GM12878 (cell line): ENCODE data around the gene ILRUN. TPM values are rescaled to one million over a fixed set of nuclear protein-coding genes. Genes with fewer than 3 reads are reported as not detected.
"Not testable (repeated sequence)": the region's sequence is repeated elsewhere in the genome, so short reads cannot be mapped to it uniquely, and the experiment has no call there.

ENCODE experiments used
- ATAC-seq: fragments of 200-7000 bp; cut with Tn5 transposase; 3 replicates; pipeline ENCODE4 v1.9.1; 2020; ENCODE audit warnings: mild to moderate bottlenecking, moderate library complexity
- BruUV-seq: library from RNA; stranded (reverse); fragments of 400-500 nt; replicated peaks from 2 replicates; lab custom pipeline; 2021; lab: Mats Ljungman, UMichigan
- CTCF ChIA-PET: fragments of 300-600 bp; sonication (Branson Sonifier 250); formaldehyde crosslinking; extraction: SDS; loops from one replicate; lab custom pipeline; 2021; ENCODE audit warnings: inconsistent platforms; lab: Yijun Ruan, JAX
- POLR2A ChIA-PET: fragments of 350-600 bp; formaldehyde crosslinking; extraction: SDS; loops from one replicate; lab custom pipeline; 2021; ENCODE audit warnings: inconsistent platforms; lab: Charles Lee
- RAD21 ChIA-PET: fragments of 300-600 bp; sonication (Branson Sonifier 250); formaldehyde crosslinking; loops from one replicate; lab custom pipeline; 2023; ENCODE audit warnings: antibody characterized with exemption; ENCODE audit not compliant: unreplicated experiment; lab: Charles Lee
- SMC1A ChIA-PET: fragments of 300-600 bp; sonication (Branson Sonifier 250); formaldehyde crosslinking; loops from one replicate; lab custom pipeline; 2023; ENCODE audit not compliant: unreplicated experiment, uncharacterized antibody; lab: Charles Lee
- DNase-seq: peaks from one replicate; pipeline ENCODE4 v3.0.0-alpha.2; 2011; ENCODE audit warnings: low read depth, low spot score
- FAIRE-seq: peaks from 3 replicates; lab custom pipeline; 2011; peaks lifted over from hg19 to GRCh38; lab: Jason Lieb, UNC
- H2AFZ ChIP-seq: 2 replicates; pipeline ENCODE4 v1.6.0; 2011; ENCODE audit warnings: low read depth, low read length, control low read depth; ENCODE audit not compliant: control insufficient read depth
- H3K27ac ChIP-seq: 2 replicates; pipeline ENCODE4 v1.5.1; 2011; ENCODE audit warnings: control low read depth; ENCODE audit not compliant: control insufficient read depth, insufficient read depth
- H3K27me3 ChIP-seq, 2 experiments: replicated peaks in 1 of 2; 2 replicates each; pipeline versions ENCODE4 v1.6.0 to v1.6.1; 2011; ENCODE audit warnings: low read length in 1 of 2; ENCODE audit not compliant: control insufficient read depth in 2 of 2, insufficient read depth in 2 of 2
- H3K36me3 ChIP-seq, 2 experiments: 2 replicates each; pipeline ENCODE4 v1.5.1; 2011; ENCODE audit warnings: low read length in 1 of 2; ENCODE audit not compliant: control insufficient read depth in 2 of 2, insufficient read depth in 2 of 2
- H3K4me1 ChIP-seq: 2 replicates; pipeline ENCODE4 v1.6.1; 2011; ENCODE audit warnings: mild to moderate bottlenecking, low read length, moderate library complexity, mixed read lengths; ENCODE audit not compliant: control insufficient read depth, insufficient read depth
- H3K4me2 ChIP-seq: 2 replicates; pipeline ENCODE4 v1.6.0; 2011; ENCODE audit warnings: control low read depth; ENCODE audit not compliant: control insufficient read depth, insufficient read depth
- H3K4me3 ChIP-seq: fragments of 200-600 bp; sonication (generic); 2 replicates; pipeline ENCODE4 v1.5.1; 2016
- H3K79me2 ChIP-seq: 2 replicates; pipeline ENCODE4 v1.6.0; 2011; ENCODE audit warnings: low read length; ENCODE audit not compliant: control insufficient read depth, insufficient read depth
- H3K9ac ChIP-seq: 2 replicates; pipeline ENCODE4 v1.8.0; 2011; ENCODE audit warnings: low read length, control low read depth, mixed read lengths; ENCODE audit not compliant: control insufficient read depth, insufficient read depth
- H3K9me3 ChIP-seq: replicated peaks from 3 replicates; pipeline ENCODE4 v1.5.1; 2011; ENCODE audit warnings: mild to moderate bottlenecking, low read length; ENCODE audit not compliant: control insufficient read depth, insufficient read depth
- H4K20me1 ChIP-seq: 2 replicates; pipeline ENCODE4 v1.6.0; 2011; ENCODE audit not compliant: control insufficient read depth, insufficient read depth
- KAT2A ChIP-seq: conservative IDR thresholded peaks from 2 replicates; pipeline ENCODE4 v1.6.1; 2011; ENCODE audit warnings: low read depth, low read length; ENCODE audit not compliant: control insufficient read depth
- MAX ChIP-seq: IDR thresholded peaks from 2 replicates; pipeline ENCODE4 v1.6.1; 2012; ENCODE audit warnings: low read depth, low read length, improper control_type of control experiment
- MYB ChIP-seq: fragments of 150-350 bp; IDR thresholded peaks from 2 replicates; pipeline ENCODE4 v1.6.1; 2014; ENCODE audit warnings: mild to moderate bottlenecking, low read depth, low read length, borderline replicate concordance
- SP1 ChIP-seq: IDR thresholded peaks from one replicate; pipeline ENCODE4 v1.6.1; 2011; ENCODE audit warnings: low read depth, low read length
- SREBF1 ChIP-seq: IDR thresholded peaks from 2 replicates; pipeline ENCODE4 v1.6.1; 2012; ENCODE audit warnings: mild to moderate bottlenecking, low read length
- TCF7 ChIP-seq: IDR thresholded peaks from 2 replicates; pipeline ENCODE4 v1.6.1; 2014; ENCODE audit warnings: antibody characterized with exemption, borderline replicate concordance
- WGBS: methylation state at CpG from one replicate; pipeline ENCODE4 v1.1.6; 2016; ENCODE audit warnings: low lambda C conversion rate; ENCODE audit not compliant: insufficient replicate concordance, insufficient coverage; ENCODE audit errors: missing lambda C conversion rate; 5-methylcytosine and 5-hydroxymethylcytosine counted together
- in situ Hi-C: fragments of 300-500 bp; cut with MboI; formaldehyde crosslinking; loops from 9 replicates; pipeline ENCODE4 v1.14.3; 2018; ENCODE audit warnings: mixed read lengths
- intact Hi-C: fragments of 100-400 bp; cut with micrococcal nuclease; formaldehyde crosslinking; loops from one replicate; pipeline ENCODE4 v1.14.2; 2022; ENCODE audit not compliant: unreplicated experiment
- polyA plus RNA-seq, 11 experiments: library from polyadenylated mRNA; depleted of rRNA in 4 of 11; unstranded in 6 of 11; stranded (reverse) in 5 of 11; fragments of >200 nt; fragmentation: Nextera tagmentation in 4 of 11; fragmentation: Illumina TruSeq in 1 of 11; extraction: Ambion mirVana in 4 of 11; extraction: Trizol in 1 of 11; gene quantifications; 1 replicate in 1 of 11; 2 replicates in 10 of 11; pipeline versions ENCODE4 v1.2.1 to v1.2.3, GENCODE V29; 2011 to 2016; ENCODE audit warnings: inconsistent platforms in 2 of 11, missing spikeins in 2 of 11, low read depth in 1 of 11
- total RNA-seq, 4 experiments: library from RNA; depleted of rRNA in 3 of 4; stranded (reverse); fragments of >200 nt in 3 of 4; fragmentation: Illumina TruSeq in 1 of 4; extraction: Trizol in 1 of 4; gene quantifications; 2 replicates each; pipeline versions ENCODE4 v1.2.1 to v1.2.3, GENCODE V29; 2013 to 2021
- TF ChIP-seq, protein P1 (sequence below): fragments of 450-650 bp; formaldehyde crosslinking; IDR thresholded peaks from 2 replicates; pipeline ENCODE4 v1.5.0; 2022; ENCODE audit warnings: mild to moderate bottlenecking, missing genetic modification characterization
- TF ChIP-seq, protein P2 (sequence below): IDR thresholded peaks from 2 replicates; pipeline ENCODE4 v1.6.1; 2011; ENCODE audit warnings: mild to moderate bottlenecking, low read depth, low read length, moderate library complexity; ENCODE audit not compliant: insufficient replicate concordance
- TF ChIP-seq, protein P3 (sequence below): fragments of 450-650 bp; IDR thresholded peaks from 2 replicates; pipeline ENCODE4 v1.6.1; 2014; ENCODE audit warnings: mild to moderate bottlenecking

Gene ILRUN
- total and polyA plus RNA-seq, 10 of the 15 experiments (the other 5 are each of a cell fraction or from before 2014, with no cell fraction given), result 21.0 to 114 (median 48.9) TPM

DNA sequence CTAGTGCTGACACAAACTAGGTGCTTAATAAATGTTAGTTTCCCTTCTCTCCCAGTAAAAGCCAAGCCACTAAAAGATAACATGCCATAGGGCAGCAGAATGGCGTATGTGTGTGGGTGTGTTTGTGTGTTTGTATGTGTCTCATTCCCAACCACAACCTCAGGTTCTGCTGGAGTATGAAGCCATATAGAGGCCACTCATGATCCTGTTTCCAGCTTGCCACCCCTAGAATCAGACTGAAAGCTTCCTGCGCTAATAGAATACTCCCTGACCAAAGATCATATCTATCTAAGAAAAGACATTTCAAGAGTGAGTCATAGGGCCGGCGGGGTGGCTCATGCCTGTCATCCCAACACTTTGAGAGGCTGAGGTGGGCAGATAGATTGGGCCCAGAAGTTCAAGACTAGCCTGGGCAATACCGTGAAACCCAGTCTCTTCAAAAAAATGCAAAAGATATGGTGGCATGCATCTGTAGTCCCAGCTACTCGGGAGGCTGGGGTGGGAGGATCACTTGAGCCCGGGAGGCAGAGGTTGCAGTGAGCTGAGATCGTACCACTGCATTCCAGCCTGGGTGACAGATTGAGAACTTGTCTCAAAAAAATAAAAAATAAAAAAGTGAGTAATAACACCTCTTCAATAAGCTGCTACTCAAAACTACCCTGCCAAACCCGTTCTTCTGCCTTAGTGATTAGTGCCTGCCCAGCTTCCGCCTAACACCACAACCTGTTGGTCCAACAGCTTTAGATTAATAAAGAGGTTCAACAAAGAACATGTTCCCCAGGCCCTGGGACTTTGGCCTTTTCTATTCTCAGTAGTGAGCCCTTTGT, 48.9 kb upstream of the ILRUN start (continued):
- TF ChIP-seq, protein P1, sequence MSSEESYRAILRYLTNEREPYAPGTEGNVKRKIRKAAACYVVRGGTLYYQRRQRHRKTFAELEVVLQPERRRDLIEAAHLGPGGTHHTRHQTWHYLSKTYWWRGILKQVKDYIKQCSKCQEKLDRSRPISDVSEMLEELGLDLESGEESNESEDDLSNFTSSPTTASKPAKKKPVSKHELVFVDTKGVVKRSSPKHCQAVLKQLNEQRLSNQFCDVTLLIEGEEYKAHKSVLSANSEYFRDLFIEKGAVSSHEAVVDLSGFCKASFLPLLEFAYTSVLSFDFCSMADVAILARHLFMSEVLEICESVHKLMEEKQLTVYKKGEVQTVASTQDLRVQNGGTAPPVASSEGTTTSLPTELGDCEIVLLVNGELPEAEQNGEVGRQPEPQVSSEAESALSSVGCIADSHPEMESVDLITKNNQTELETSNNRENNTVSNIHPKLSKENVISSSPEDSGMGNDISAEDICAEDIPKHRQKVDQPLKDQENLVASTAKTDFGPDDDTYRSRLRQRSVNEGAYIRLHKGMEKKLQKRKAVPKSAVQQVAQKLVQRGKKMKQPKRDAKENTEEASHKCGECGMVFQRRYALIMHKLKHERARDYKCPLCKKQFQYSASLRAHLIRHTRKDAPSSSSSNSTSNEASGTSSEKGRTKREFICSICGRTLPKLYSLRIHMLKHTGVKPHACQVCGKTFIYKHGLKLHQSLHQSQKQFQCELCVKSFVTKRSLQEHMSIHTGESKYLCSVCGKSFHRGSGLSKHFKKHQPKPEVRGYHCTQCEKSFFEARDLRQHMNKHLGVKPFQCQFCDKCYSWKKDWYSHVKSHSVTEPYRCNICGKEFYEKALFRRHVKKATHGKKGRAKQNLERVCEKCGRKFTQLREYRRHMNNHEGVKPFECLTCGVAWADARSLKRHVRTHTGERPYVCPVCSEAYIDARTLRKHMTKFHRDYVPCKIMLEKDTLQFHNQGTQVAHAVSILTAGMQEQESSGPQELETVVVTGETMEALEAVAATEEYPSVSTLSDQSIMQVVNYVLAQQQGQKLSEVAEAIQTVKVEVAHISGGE (CRISPR knock-in tag), result no peak
- TF ChIP-seq, protein P2, sequence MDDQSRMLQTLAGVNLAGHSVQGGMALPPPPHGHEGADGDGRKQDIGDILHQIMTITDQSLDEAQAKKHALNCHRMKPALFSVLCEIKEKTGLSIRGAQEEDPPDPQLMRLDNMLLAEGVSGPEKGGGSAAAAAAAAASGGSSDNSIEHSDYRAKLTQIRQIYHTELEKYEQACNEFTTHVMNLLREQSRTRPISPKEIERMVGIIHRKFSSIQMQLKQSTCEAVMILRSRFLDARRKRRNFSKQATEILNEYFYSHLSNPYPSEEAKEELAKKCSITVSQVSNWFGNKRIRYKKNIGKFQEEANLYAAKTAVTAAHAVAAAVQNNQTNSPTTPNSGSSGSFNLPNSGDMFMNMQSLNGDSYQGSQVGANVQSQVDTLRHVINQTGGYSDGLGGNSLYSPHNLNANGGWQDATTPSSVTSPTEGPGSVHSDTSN, result no peak
- TF ChIP-seq, protein P3, sequence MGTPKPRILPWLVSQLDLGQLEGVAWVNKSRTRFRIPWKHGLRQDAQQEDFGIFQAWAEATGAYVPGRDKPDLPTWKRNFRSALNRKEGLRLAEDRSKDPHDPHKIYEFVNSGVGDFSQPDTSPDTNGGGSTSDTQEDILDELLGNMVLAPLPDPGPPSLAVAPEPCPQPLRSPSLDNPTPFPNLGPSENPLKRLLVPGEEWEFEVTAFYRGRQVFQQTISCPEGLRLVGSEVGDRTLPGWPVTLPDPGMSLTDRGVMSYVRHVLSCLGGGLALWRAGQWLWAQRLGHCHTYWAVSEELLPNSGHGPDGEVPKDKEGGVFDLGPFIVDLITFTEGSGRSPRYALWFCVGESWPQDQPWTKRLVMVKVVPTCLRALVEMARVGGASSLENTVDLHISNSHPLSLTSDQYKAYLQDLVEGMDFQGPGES, result no peak
- TF ChIP-seq MYB (no peak), MAX (no peak), KAT2A (no peak), SP1 (no peak), TCF7 (no peak), SREBF1 (no peak)
- TF ChIP-seq, all 136 proteins: peak for 0

DNA sequence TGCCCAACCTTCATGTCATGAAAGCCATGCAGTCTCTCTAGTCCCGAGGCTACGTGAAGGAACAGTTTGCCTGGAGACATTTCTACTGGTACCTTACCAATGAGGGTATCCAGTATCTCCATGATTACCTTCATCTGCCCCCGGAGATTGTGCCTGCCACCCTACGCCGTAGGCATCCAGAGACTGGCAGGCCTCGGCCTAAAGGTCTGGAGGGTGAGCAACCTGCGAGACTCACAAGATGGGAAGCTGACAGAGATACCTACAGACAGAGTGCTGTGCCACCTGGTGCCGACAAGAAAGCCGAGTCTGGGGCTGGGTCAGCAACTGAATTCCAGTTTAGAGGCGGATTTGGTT, 47.7 kb upstream of the ILRUN start:
- POLR2A ChIA-PET, result interaction anchor here (0.6 kb wide), 1 partner anchor 48 kb away, joined by 5 read pairs; no protein-coding TSS in a partner anchor
- H3K27ac ChIP-seq, H3K27me3 ChIP-seq, BruUV-seq, H2AFZ ChIP-seq, H3K4me2 ChIP-seq, intact Hi-C loops, in situ Hi-C loops, H4K20me1 ChIP-seq, ATAC-seq, H3K36me3 ChIP-seq, H3K9me3 ChIP-seq, FAIRE-seq, H3K9ac ChIP-seq, H3K79me2 ChIP-seq, H3K4me1 ChIP-seq, DNase-seq, H3K4me3 ChIP-seq: not testable (repeated sequence)
- WGBS, result 81% methylated on average over 10 of the region's 10 CpGs
- RAD21 ChIA-PET, result interaction anchor here (0.7 to 1.4 kb wide), 2 partner anchors 48 to 85 kb away, joined by 3 to 4 read pairs; partner anchors contain the start of gene ILRUN
- CTCF ChIA-PET, result interaction anchor here (1.5 kb wide), 2 partner anchors 9 to 135 kb away, joined by 4 to 9 read pairs; no protein-coding TSS in a partner anchor
- SMC1A ChIA-PET, result interaction anchor here (0.7 to 2.0 kb wide), 4 partner anchors 11 to 87 kb away, joined by 3 to 7 read pairs (median 5); no protein-coding TSS in a partner anchor
